GM08714 (cell line): Measurements from ENCODE around the gene VWA7.
"Not testable (repeated sequence)": the region's sequence is repeated elsewhere in the genome, so short reads cannot be mapped to it uniquely, and the experiment has no call there.

Experiments used
- H3K4me3 ChIP-seq: fragments of 200-500 bp; sonication (Bioruptor generic); 2 replicates; pipeline ENCODE4 v1.5.1; 2014; ENCODE audit warnings: mild to moderate bottlenecking, low read length, inconsistent platforms
- ZNF274 ChIP-seq: IDR thresholded peaks from 2 replicates; pipeline ENCODE4 v1.6.1; 2012; ENCODE audit warnings: mild to moderate bottlenecking, low read depth, low read length

Gene VWA7

DNA sequence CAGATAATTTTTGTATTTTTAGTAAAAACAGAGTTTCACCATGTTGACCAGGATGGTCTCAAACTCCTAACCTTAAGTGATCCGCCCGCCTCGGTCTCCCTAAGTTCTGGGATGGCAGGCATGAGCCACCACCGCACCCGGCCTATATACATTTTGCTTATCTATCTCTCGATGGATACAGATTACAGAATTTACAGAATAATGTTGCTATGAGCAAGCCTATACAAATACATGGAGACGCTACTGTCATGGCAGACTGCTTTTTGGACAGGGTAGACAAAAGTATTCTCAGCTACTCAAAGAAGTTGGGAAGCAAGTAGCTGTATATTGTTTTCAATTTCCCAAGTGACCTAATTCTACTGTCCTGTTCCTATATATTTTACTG, 36.3 kb upstream of the VWA7 start:
- TF ChIP-seq ZNF274, result no peak
- H3K4me3 ChIP-seq, result no peak overlapping the region

DNA sequence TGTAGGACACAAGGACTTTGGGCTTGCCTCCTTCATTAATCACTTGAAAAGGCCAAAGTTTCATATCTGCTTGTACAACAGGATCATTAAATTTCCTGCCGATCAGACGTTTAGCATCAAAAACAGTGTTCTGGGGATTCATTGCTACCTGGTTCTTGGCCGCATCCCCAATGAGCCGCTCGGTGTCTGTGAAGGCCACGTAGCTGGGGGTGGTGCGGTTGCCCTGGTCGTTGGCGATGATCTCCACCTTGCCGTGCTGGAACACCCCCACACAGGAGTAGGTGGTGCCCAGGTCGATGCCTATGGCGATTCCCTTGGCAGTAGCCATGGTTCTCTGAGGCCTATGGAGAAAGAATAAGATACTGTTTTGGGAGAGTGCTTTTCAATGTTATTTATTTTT, 34.5 kb upstream of the VWA7 start:
- no peak for TF ChIP-seq ZNF274
- no peak overlapping the region for H3K4me3 ChIP-seq

DNA sequence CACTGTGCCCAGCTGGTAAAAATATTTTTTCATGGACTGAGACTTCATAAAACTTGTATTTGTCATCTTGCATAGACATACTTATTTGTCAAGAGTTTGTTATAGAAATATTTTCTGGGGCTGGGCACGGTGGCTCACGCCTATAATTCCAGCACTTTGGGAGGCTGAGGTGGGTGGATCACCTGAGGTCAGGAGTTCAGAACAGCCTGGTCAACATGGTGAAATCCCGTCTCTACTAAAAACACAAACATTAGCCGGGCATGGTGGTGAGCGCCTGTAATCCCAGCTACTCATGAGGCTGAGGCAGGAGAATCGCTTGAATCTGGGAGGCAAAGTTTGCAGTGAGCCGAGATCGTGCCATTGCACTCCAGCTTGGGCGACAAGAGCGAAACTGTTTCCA, 31.5 kb upstream of the VWA7 start:
- H3K4me3 ChIP-seq, result not testable (repeated sequence)

DNA sequence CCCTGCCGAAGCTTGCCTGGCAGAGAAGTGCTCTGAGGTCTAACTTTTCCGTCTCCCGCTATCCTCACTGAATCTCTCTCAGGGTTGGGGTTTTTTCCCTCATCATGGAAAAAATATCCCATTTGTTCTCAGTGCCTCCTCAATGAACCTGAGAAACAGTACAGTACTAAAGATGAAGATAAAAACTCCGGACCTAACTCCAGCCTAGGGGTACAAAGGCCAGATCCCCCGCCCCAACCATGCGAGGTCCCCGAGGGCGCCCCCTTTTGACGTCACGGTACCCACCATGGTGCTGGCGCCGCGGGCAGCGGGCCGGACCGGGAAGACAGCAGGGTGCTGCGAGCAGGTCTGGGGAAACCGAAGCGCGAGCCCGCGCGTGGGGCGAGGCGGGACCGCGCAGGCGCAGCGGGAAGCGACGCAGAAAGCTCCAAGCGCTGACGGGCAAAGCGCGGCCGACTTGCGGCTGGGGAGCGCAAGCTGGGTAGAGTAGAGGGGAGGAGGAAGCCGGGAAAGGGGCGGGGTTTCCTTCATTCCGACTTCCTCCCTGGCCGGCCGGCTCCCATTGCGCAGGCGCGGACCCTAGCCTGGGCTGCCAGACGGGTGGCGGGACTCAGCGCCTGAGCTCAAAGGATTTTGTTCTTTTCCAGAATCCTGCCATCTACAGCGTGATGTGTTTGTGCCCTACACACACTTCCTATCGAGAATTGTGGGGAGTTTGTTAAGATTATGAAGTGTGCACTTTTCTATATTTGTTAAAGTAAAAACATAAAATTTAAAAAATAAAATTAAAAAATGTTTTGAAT, 29.5 kb upstream of the VWA7 start, which contains the start of gene LSM2:
LSM2 (minus strand) TSS at position 497 of the 803 bp plus-strand sequence; CDS start at position 288, 209 bp downstream.
- TF ChIP-seq ZNF274, result no peak

GRCh38 chr6:31805939-31806469, 28.9 kb upstream of the VWA7 start:
- H3K4me3 ChIP-seq, result peak overlapping the region; percentile 84
- TF ChIP-seq ZNF274, result no peak

More for the DNA sequence above, 29.5 kb upstream of the VWA7 start, which contains the start of gene LSM2:
- H3K4me3 ChIP-seq, result peak within 1 kb of the TSS; percentile 84

- not testable (repeated sequence) for H3K4me3 ChIP-seq
Measured at GRCh38 chr6:31801031-31801927, 24.2 kb upstream of the VWA7 start.

DNA sequence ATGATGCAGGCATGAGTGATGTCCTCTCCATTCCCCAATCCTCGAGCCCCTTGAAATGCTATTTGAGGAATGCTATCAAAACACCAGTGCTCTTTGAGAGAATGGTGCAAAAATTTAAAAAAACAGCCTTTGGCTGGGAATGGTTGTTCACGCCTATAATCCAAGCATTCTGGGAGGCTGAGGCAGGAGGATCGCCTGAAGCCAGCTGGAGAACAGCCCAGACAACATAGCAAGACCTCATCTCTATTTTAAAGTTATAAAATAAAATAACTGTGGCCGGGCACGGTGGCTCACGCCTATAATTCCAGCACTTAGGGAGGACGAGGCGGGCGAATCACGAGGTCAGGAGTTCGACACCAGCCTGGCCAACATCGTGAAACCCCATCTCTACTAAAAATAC, 22.7 kb upstream of the VWA7 start:
- TF ChIP-seq ZNF274, result no peak
- H3K4me3 ChIP-seq, result no peak overlapping the region

DNA sequence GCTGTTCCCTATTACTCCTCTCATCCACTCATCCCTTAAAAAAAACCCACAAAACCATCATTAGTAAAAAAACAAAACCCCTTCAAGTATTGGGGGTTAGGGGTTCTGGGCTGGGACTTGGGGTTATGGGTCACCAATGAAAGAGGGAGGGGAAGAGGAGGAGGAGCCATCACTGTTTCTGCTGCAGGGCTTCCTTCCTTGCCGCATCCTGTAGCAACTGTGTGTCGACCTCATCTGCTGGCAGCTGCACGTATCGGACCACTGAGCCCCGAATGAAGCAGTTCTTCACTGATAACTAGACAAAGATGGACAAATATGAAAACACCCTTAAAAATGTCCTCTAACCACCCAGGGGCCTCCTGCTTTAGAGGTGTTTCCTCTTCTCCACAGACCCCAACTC, 20.5 kb upstream of the VWA7 start:
- TF ChIP-seq ZNF274, result no peak
- H3K4me3 ChIP-seq, result no peak overlapping the region

GRCh38 chr6:31796993-31797385, 19.9 kb upstream of the VWA7 start:
- no peak for TF ChIP-seq ZNF274
- no peak overlapping the region for H3K4me3 ChIP-seq

DNA sequence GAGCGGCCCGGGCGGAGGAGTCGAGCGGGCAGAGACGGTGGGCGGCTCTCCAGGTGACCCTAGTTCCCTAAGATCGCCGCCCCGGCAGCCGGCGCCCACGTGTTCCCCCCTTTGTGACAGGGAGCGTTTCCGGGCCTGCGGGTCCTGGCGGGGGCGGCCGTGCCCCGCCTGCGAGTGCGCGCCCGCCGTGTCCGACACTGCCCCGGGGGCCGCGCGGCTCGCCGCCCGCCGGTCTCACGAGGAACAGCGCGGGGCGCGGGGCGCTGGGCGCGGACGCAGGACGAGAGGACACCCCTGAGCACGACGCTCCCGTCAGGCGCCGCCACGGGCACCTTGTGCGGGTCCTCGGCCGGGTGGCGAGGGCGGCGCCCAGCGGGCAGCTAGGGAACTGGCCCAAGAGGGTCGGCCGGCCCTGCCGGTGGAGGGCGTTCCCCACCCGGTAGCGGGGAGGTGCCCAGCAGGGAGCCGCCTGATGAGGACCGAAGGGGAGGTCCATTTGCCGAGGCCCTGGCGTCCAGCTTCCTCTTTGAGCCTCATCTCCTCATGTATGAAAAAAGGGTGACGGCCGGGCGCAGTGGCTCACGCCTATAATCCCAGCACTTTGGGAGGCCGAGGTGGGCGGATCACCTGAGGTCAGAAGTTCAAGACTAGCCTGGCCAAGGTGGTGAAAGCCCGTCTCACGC, 18.6 kb upstream of the VWA7 start, which contains the start of gene VARS1:
VARS1 (minus strand) TSS at position 137 of the 683 bp plus-strand sequence. CDS start 535 bp downstream, outside the sequence.
- TF ChIP-seq ZNF274, result no peak
- H3K4me3 ChIP-seq, result peak within 1 kb of the TSS; percentile 92

GRCh38 chr6:31794866-31795615, 17.9 kb upstream of the VWA7 start:
- no peak for TF ChIP-seq ZNF274
- H3K4me3 ChIP-seq, result peak overlapping the region; percentile 92

DNA sequence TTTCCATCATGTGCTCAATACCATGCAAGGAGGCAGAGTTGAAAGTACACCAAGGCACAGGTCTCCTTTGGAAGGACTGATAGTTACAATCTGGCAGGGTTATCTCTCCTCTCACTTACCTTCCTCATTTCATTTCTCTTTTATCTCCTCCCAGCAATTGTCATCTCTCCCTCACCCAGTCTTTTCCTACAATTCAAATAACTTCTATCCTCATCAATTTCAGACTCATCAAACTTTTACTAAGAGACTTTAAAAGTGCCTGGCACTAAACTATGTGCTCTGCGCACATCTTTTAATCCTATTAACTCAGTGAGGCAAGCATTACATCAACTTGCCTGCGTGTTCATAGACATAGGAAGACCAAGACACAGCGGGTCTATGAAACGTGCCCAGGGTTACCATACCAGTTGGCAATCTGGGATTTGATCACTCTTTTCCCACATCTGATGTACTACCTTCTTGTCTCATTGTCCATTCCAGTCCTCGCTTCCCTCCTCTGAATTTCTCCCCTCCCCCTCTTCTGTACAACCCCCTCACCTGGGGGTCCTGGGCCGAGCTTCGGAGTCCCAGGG, 17.3 kb upstream of the VWA7 start:
- no peak for TF ChIP-seq ZNF274
- H3K4me3 ChIP-seq, result peak overlapping the region; percentile 92

GRCh38 chr6:31793927-31794245, 16.8 kb upstream of the VWA7 start:
- H3K4me3 ChIP-seq, result peak overlapping the region; percentile 92; the same call in 1 of the 2 replicates
